Fibroblast of villous mesenchyme (primary cell): ENCODE measurements around the gene CSTB. TPM values are rescaled to one million over a fixed set of nuclear protein-coding genes. Genes with fewer than 3 reads are reported as not detected.

Source experiments
- DNase-seq: peaks from one replicate; pipeline ENCODE4 v3.0.0-alpha.2; 2010; ENCODE audit warnings: low read depth
- H3K4me3 ChIP-seq: 2 replicates; pipeline ENCODE4 v1.5.1; 2011; ENCODE audit warnings: low read depth, mild to moderate bottlenecking, low read length
- CTCF ChIP-seq: IDR thresholded peaks from 2 replicates; pipeline ENCODE4 v1.5.1; 2012; ENCODE audit warnings: low read depth, mild to moderate bottlenecking, low read length; ENCODE audit not compliant: insufficient read depth
- total RNA-seq: library from RNA; depleted of rRNA; stranded (reverse); fragments of >200 nt; gene quantifications from 2 replicates; pipeline ENCODE4 v1.2.3, GENCODE V29; 2012

CSTB gene
- total RNA-seq, 1 donor: 16.0 TPM

- no peak for DNase-seq
- H3K4me3 ChIP-seq: no peak overlapping the region
- no peak for TF ChIP-seq CTCF
These were observed 15.6 kb downstream of the CSTB start for GRCh38 chr21:43760391-43760958.

GRCh38 chr21:43759651-43760050, 16.5 kb downstream of the CSTB start:
- no peak overlapping the region for H3K4me3 ChIP-seq
- no peak for TF ChIP-seq CTCF
- DNase-seq: no peak

- no peak for TF ChIP-seq CTCF
- DNase-seq: peak; percentile 57
- no peak overlapping the region for H3K4me3 ChIP-seq
These were observed 17.3 kb downstream of the CSTB start for GRCh38 chr21:43758811-43759210.

GRCh38 chr21:43758111-43758641, 17.9 kb downstream of the CSTB start:
- DNase-seq: peak; percentile 86
- no peak overlapping the region for H3K4me3 ChIP-seq
- TF ChIP-seq CTCF: no peak

GRCh38 chr21:43757601-43758000, 18.5 kb downstream of the CSTB start:
- DNase-seq: no peak
- TF ChIP-seq CTCF: no peak
- H3K4me3 ChIP-seq: no peak overlapping the region

- no peak overlapping the region for H3K4me3 ChIP-seq
- TF ChIP-seq CTCF: no peak
- no peak for DNase-seq
These were observed 20.1 kb downstream of the CSTB start for GRCh38 chr21:43755820-43756594.
